Hematopoietic multipotent progenitor cell (in vitro differentiated cells): ENCODE measurements around the gene KCNS1. TPM values are rescaled to one million over a fixed set of nuclear protein-coding genes. Genes with fewer than 3 reads are reported as not detected.
"Not testable (repeated sequence)": the region's sequence is repeated elsewhere in the genome, so short reads cannot be mapped to it uniquely, and the experiment has no call there.

Experiments
- DNase-seq, 3 donors: peaks; one replicate each; pipeline ENCODE4 v3.0.0-alpha.2; 2011 to 2015; ENCODE audit warnings: low read depth in 2 of 3, low spot score in 2 of 3
- total RNA-seq: library from RNA; depleted of rRNA; stranded (reverse); fragments of >200 nt; gene quantifications from one replicate; pipeline ENCODE4 v1.2.3, GENCODE V29; 2012

Gene KCNS1
- 0.54 TPM for total RNA-seq

- peak in 1 of 3 donors; percentile 30 for DNase-seq
These were observed at the start of gene KCNS1 for GRCh38 chr20:45100563-45101245. TSS of gene KCNS1 (minus strand) at chr20:45101127. CDS start at chr20:45099236, 1,891 bp downstream.

- DNase-seq, result no peak
These were observed 48.1 kb upstream of the KCNS1 start for GRCh38 chr20:45149062-45149461.

GRCh38 chr20:45140836-45141235 is 39.9 kb upstream of the KCNS1 start:
- DNase-seq, result no peak

- not testable (repeated sequence) for DNase-seq
These were observed 38.9 kb upstream of the KCNS1 start for GRCh38 chr20:45139733-45140375.

- peak in 2 of 3 donors; percentile 30 to 54 for DNase-seq
These were observed 37.8 kb upstream of the KCNS1 start for GRCh38 chr20:45138561-45139300.

- no peak for DNase-seq
These were observed 36.0 kb upstream of the KCNS1 start for GRCh38 chr20:45136911-45137310.

GRCh38 chr20:45128099-45128498 is 27.2 kb upstream of the KCNS1 start:
- no peak for DNase-seq

GRCh38 chr20:45124365-45124764 is 23.4 kb upstream of the KCNS1 start, which contains the start of gene WFDC12:
TSS of gene WFDC12 (minus strand) at chr20:45124465. CDS start at chr20:45124447, 18 bp downstream.
- no peak for DNase-seq

GRCh38 chr20:45121388-45121787 is 20.5 kb upstream of the KCNS1 start:
- no peak for DNase-seq

- DNase-seq, result no peak
These were observed 18.8 kb upstream of the KCNS1 start for GRCh38 chr20:45119556-45120266.

- DNase-seq, result no peak
These were observed 17.1 kb upstream of the KCNS1 start for GRCh38 chr20:45118028-45118427.

- no peak for DNase-seq
These were observed 16.7 kb upstream of the KCNS1 start for GRCh38 chr20:45117581-45117980.

GRCh38 chr20:45115829-45116228 is 14.9 kb upstream of the KCNS1 start:
- no peak for DNase-seq

- no peak for DNase-seq
These were observed 14.5 kb upstream of the KCNS1 start for GRCh38 chr20:45115386-45115774.

- no peak for DNase-seq
These were observed 13.8 kb upstream of the KCNS1 start, which contains the start of gene WFDC5 for GRCh38 chr20:45114465-45115385. TSS of gene WFDC5 (minus strand) at chr20:45115174. CDS start at chr20:45115083, 91 bp downstream.

GRCh38 chr20:45113865-45114264 is 12.9 kb upstream of the KCNS1 start:
- no peak for DNase-seq

GRCh38 chr20:45112754-45113153 is 11.8 kb upstream of the KCNS1 start:
- DNase-seq, result no peak

GRCh38 chr20:45111799-45112471 is 11.0 kb upstream of the KCNS1 start:
- peak in 1 of 3 donors; percentile 42 for DNase-seq

GRCh38 chr20:45111285-45111684 is 10.4 kb upstream of the KCNS1 start:
- DNase-seq, result no peak
